DND-41 (cell line): Measurements from ENCODE around the gene THBS2.
"Not testable (repeated sequence)": the region's sequence is repeated elsewhere in the genome, so short reads cannot be mapped to it uniquely, and the experiment has no call there.

ENCODE experiments used
- ATAC-seq: fragments of 200-7000 bp; cut with Tn5 transposase; 3 replicates; pipeline ENCODE4 v1.9.1; 2021; ENCODE audit warnings: low read depth; ENCODE audit not compliant: insufficient read depth
- DNase-seq: peaks from one replicate; pipeline ENCODE4 v3.0.0-alpha.2; 2020
- H2AFZ ChIP-seq: 2 replicates; pipeline ENCODE4 v1.6.0; 2012; ENCODE audit warnings: low read depth, low read length
- H3K27ac ChIP-seq: 2 replicates; pipeline ENCODE4 v1.5.1; 2012; ENCODE audit warnings: low read length, inconsistent platforms
- H3K27me3 ChIP-seq: fragments of 200-600 bp; sonication (generic); 2 replicates; pipeline ENCODE4 v1.6.0; 2012; ENCODE audit warnings: low read length, mild to moderate bottlenecking, inconsistent platforms; ENCODE audit not compliant: insufficient read depth, poor library complexity
- H3K36me3 ChIP-seq: 2 replicates; pipeline ENCODE4 v1.5.1; 2012; ENCODE audit warnings: low read length, inconsistent platforms; ENCODE audit not compliant: insufficient read depth
- H3K4me1 ChIP-seq: 2 replicates; pipeline ENCODE4 v1.5.1; 2012; ENCODE audit warnings: mild to moderate bottlenecking, low read length; ENCODE audit not compliant: insufficient read depth
- H3K4me2 ChIP-seq: 2 replicates; pipeline ENCODE4 v1.6.0; 2012; ENCODE audit warnings: mild to moderate bottlenecking, moderate library complexity, low read length, inconsistent platforms; ENCODE audit not compliant: insufficient read depth
- H3K4me3 ChIP-seq, 2 experiments: fragments of 200-600 bp in 1 of 2; shearing (Covaris generic) in 1 of 2; 2 replicates each; pipeline ENCODE4 v1.5.1; 2012 to 2016; ENCODE audit warnings: inconsistent platforms in 2 of 2, low read length in 2 of 2, mild to moderate bottlenecking in 2 of 2, low read depth in 1 of 2, moderate library complexity in 1 of 2
- H3K79me2 ChIP-seq: 2 replicates; pipeline ENCODE4 v1.6.0; 2012; ENCODE audit warnings: low read length, inconsistent platforms; ENCODE audit not compliant: insufficient read depth
- H3K9ac ChIP-seq: 2 replicates; pipeline ENCODE4 v1.6.0; 2012; ENCODE audit warnings: low read depth, mild to moderate bottlenecking, inconsistent platforms, low read length, moderate library complexity
- H3K9me3 ChIP-seq: 2 replicates; pipeline ENCODE4 v1.5.1; 2012; ENCODE audit warnings: low read length, moderate library complexity, mild to moderate bottlenecking, inconsistent platforms; ENCODE audit not compliant: insufficient read depth, severe bottlenecking
- H4K20me1 ChIP-seq: 2 replicates; pipeline ENCODE4 v1.6.0; 2012; ENCODE audit warnings: low read length; ENCODE audit not compliant: insufficient read depth
- EZH2 ChIP-seq: IDR thresholded peaks from 3 replicates; pipeline ENCODE4 v1.6.1; 2012; ENCODE audit warnings: borderline replicate concordance, low read depth, mild to moderate bottlenecking, moderate library complexity, low read length, inconsistent platforms; ENCODE audit not compliant: severe bottlenecking
- TF ChIP-seq, protein P1 (sequence below): IDR thresholded peaks from 2 replicates; pipeline ENCODE4 v1.5.1; 2012; ENCODE audit warnings: borderline replicate concordance, low read length, moderate library complexity, mild to moderate bottlenecking; ENCODE audit not compliant: poor library complexity, severe bottlenecking; ENCODE audit errors: extremely low read depth

THBS2 gene

DNA sequence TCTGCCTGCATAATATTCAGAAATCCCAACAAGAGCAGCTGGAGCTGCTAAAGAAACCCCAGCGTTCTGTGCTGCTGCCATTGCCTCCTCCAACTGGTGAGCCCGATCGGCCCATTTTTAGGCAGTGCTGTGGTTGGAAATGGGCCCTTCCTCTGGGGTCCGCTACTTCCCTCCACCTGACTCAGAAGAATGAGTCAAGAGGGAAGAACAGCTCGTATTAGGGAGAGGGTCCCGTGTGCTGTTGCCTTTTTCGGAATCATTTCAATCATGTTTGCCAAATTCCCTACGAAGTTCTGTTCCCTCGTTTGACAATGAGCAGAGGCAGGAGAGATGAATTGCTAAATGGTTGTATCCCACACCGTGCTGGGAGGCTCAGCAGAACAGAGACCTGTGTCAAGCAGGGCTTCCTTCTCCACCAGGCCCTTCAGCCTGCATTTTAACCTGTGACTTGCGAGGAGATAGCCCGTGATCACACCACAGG, 38.4 kb downstream of the THBS2 start:
- Histone ChIP-seq H3K4me2 (no peak overlapping the region), H2AFZ (no peak overlapping the region), H3K36me3 (no peaks in the 10 kb centered on the region), H3K79me2 (no peaks in the 10 kb centered on the region), H3K27ac (no peak overlapping the region), H3K9ac (no peak overlapping the region), H3K4me1 (no peaks in the 10 kb centered on the region), H3K9me3 (no peaks in the 10 kb centered on the region), H3K4me3 (no peak overlapping the region), H3K27me3 (no peaks in the 10 kb centered on the region), H4K20me1 (no peaks in the 10 kb centered on the region)
- TF ChIP-seq, protein P1, sequence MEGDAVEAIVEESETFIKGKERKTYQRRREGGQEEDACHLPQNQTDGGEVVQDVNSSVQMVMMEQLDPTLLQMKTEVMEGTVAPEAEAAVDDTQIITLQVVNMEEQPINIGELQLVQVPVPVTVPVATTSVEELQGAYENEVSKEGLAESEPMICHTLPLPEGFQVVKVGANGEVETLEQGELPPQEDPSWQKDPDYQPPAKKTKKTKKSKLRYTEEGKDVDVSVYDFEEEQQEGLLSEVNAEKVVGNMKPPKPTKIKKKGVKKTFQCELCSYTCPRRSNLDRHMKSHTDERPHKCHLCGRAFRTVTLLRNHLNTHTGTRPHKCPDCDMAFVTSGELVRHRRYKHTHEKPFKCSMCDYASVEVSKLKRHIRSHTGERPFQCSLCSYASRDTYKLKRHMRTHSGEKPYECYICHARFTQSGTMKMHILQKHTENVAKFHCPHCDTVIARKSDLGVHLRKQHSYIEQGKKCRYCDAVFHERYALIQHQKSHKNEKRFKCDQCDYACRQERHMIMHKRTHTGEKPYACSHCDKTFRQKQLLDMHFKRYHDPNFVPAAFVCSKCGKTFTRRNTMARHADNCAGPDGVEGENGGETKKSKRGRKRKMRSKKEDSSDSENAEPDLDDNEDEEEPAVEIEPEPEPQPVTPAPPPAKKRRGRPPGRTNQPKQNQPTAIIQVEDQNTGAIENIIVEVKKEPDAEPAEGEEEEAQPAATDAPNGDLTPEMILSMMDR, result no peak
- TF ChIP-seq EZH2, result no peak
- ATAC-seq (no peak), DNase-seq (no peak)

DNA sequence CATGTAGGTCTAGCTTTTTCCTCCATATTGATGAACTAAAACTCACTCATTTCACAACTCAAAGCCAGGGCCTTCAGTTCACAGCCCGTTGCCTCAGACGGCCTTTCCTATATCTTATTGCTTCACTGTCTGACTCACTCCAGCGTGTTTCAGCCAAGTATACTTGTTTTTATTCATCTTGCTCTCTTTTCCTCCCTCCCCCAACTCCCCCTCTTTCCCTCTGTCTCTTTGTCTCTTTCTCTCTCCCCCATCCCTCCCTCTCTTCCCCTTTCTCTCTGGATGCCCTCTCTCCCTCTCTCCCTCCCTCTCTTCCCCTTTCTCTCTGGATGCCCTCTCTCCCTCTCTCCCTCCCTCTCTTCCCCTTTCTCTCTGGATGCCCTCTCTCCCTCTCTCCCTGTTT, 38.9 kb downstream of the THBS2 start:
- not testable (repeated sequence) for ATAC-seq, H3K9me3 ChIP-seq, H3K4me1 ChIP-seq, H3K4me3 ChIP-seq, H3K4me2 ChIP-seq, H3K27ac ChIP-seq, H3K36me3 ChIP-seq, H4K20me1 ChIP-seq, DNase-seq, H3K79me2 ChIP-seq, H3K27me3 ChIP-seq, H2AFZ ChIP-seq, H3K9ac ChIP-seq

DNA sequence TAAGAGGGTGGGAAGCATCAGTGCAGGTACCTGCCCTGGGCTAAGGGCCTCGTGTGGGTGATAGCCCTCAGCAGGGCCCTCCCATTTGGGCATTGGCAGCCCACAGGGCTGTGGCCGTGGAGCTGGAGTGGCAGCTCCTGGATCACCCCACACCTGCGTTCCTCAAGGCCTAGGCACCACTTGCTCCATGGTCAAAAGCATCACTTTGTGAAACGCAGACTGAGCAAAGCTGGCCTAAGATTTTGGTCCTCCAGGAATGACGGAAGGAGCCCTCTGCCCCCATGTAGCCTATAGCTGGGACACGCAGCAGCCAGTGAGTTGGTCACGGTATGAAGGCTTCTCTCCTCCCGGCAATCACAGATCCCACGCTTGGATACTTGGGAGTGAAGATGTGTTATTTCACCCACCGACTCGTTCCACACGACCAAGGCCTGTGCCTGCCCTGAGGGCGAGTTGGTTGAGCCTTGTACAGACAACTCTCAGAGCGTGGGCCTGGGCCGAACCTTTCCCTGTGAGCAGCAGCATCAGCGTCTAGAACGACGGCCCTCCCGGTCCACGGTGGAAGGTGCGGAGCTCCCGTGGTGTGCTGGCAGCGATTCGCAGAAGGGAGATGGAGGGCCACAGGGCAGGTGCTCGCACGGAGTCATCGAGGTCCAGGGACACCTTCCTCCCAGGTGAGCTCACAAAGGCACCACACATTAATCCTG, 39.7 kb downstream of the THBS2 start:
- no peak for DNase-seq
- Histone ChIP-seq H3K27ac (no peak overlapping the region), H3K79me2 (no peaks in the 10 kb centered on the region), H2AFZ (no peak overlapping the region), H3K36me3 (no peaks in the 10 kb centered on the region), H3K27me3 (no peaks in the 10 kb centered on the region), H3K4me3 (no peak overlapping the region), H4K20me1 (no peaks in the 10 kb centered on the region), H3K9ac (no peak overlapping the region), H3K4me2 (no peak overlapping the region), H3K9me3 (no peaks in the 10 kb centered on the region), H3K4me1 (no peaks in the 10 kb centered on the region)
- no peak for ATAC-seq
- TF ChIP-seq, protein P1, result no peak
- TF ChIP-seq EZH2, result no peak

DNA sequence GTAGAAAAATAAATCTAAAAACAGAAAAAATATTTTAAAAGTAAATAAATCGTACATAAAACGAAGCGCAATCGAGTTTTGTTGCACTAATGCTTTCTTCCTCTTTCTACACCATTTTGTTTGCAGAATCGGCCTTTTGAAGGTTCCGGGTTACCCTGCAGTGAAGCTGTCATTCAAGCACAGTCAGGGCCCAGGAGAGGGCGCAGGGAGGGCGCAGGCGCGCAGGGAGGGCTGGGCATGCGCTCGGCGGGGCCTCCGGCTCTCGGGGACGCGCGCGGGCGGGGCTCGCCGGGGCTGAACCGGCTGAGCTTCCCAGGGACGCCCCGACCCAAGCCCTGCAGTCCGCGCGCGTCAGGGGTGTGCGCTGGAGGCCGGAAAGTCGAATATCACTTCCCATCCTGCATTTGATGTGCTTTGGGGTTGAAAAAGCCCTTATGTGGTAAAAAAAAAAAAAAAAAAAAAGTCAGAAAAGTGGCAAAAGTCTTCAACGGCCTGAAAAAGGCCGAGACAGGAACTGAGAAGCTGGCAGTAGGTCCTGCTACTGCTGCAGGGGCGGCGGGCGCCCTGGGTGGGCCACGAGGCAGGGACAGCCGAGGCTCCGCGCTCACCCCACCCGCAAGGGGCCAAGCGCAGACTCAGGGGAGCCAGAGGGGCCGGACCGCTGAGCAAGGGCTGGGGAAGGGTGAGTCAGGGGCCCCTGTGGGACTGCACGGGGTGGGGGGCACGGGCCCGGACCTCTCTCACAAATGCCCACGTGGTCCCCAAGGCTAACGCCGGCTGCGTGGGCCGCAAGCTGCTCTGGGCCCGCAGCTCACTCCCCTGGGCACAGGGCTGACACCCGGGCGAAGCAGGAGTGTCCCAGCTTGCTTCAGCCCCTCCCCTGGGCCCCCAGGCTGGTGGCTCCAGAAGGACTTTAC, 40.5 kb downstream of the THBS2 start:
- Histone ChIP-seq H3K9me3 (no peaks in the 10 kb centered on the region), H2AFZ (no peak overlapping the region), H3K4me2 (no peak overlapping the region), H3K27ac (no peak overlapping the region), H3K79me2 (no peaks in the 10 kb centered on the region), H3K9ac (no peak overlapping the region), H3K4me3 (no peak overlapping the region), H3K27me3 (no peaks in the 10 kb centered on the region), H4K20me1 (no peaks in the 10 kb centered on the region), H3K4me1 (no peaks in the 10 kb centered on the region), H3K36me3 (no peaks in the 10 kb centered on the region)
- TF ChIP-seq, protein P1, result no peak
- no peak for TF ChIP-seq EZH2
- ATAC-seq, result no peak
- no peak for DNase-seq
